NB4 (cell line): ENCODE results near the gene PPP6R1.

ENCODE experiments used
- DNase-seq: peaks from one replicate; pipeline ENCODE4 v3.0.0; 2010; ENCODE audit warnings: low read depth
- H3K4me3 ChIP-seq: one replicate; pipeline ENCODE4 v1.5.1; 2011; ENCODE audit warnings: mild to moderate bottlenecking, low read depth, low read length, moderate library complexity
- CTCF ChIP-seq: IDR thresholded peaks from one replicate; pipeline ENCODE4 v1.5.1; 2012; ENCODE audit warnings: low read depth, low read length
- MAX ChIP-seq: IDR thresholded peaks from 2 replicates; pipeline ENCODE4 v1.6.1; 2011; ENCODE audit warnings: low read depth, low read length
- MYC ChIP-seq: IDR thresholded peaks from 2 replicates; pipeline ENCODE4 v1.6.1; 2011; ENCODE audit warnings: low read depth, low read length
- POLR2A ChIP-seq: IDR thresholded peaks from 2 replicates; pipeline ENCODE4 v1.6.1; 2011; ENCODE audit warnings: mild to moderate bottlenecking; ENCODE audit not compliant: insufficient read length; ENCODE audit errors: extremely low read depth

Gene PPP6R1

GRCh38 chr19:55248166-55248675 lies 10.6 kb downstream of the PPP6R1 start:
- DNase-seq = no peak
- H3K4me3 ChIP-seq = no peak overlapping the region
- TF ChIP-seq CTCF (no peak), POLR2A (no peak), MYC (no peak), MAX (no peak)

- DNase-seq = peak; percentile 58
- TF ChIP-seq MAX = no peak
- no peak for TF ChIP-seq POLR2A
- H3K4me3 ChIP-seq = no peak overlapping the region
Observed at GRCh38 chr19:55247621-55248099, 11.2 kb downstream of the PPP6R1 start.

- DNase-seq = no peak
- TF ChIP-seq POLR2A = no peak
- TF ChIP-seq MYC = no peak
Observed at GRCh38 chr19:55246462-55247451, 12.1 kb downstream of the PPP6R1 start.

GRCh38 chr19:55245236-55245904 lies 13.4 kb downstream of the PPP6R1 start:
- no peak for DNase-seq
- no peak overlapping the region for H3K4me3 ChIP-seq
- TF ChIP-seq MAX (no peak), POLR2A (no peak)

More at GRCh38 chr19:55246462-55247451, 12.1 kb downstream of the PPP6R1 start:
- no peak overlapping the region for H3K4me3 ChIP-seq

GRCh38 chr19:55244004-55244680 lies 14.7 kb downstream of the PPP6R1 start:
- no peak overlapping the region for H3K4me3 ChIP-seq
- TF ChIP-seq POLR2A = no peak
- no peak for TF ChIP-seq CTCF
- no peak for TF ChIP-seq MAX
- no peak for TF ChIP-seq MYC
- no peak for DNase-seq

- no peak for TF ChIP-seq POLR2A
- TF ChIP-seq MYC = no peak
- H3K4me3 ChIP-seq = no peak overlapping the region
- no peak for DNase-seq
Observed at GRCh38 chr19:55242517-55242916, 16.3 kb downstream of the PPP6R1 start.

GRCh38 chr19:55241935-55242464 lies 16.8 kb downstream of the PPP6R1 start:
- H3K4me3 ChIP-seq = no peak overlapping the region
- no peak for DNase-seq
- TF ChIP-seq CTCF (no peak), POLR2A (no peak), MAX (no peak), MYC (no peak)
